ENCODE results near the gene PLA2G4B.

The PLA2G4B gene

DNA sequence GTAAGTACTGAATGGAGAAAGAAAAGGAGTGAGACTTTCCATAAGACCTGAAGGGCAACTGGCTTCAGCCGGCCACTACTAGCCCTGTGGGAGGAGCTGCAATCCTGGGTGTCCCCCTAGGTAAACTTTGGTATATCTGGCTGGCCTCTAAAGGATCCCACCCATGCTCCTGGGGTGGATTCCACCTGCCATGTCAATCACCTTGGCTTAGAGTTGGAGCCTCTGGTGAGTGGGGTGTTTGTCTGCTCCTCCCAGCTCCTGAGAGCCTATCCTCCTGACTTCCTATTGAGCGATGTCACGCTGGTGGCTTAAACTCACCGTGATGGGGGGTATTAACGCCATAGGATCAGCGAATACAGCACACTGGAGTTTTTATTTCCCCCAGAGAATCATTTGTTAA lies 52.6 kb downstream of the PLA2G4B start:
- no peak for FAIRE-seq

DNA sequence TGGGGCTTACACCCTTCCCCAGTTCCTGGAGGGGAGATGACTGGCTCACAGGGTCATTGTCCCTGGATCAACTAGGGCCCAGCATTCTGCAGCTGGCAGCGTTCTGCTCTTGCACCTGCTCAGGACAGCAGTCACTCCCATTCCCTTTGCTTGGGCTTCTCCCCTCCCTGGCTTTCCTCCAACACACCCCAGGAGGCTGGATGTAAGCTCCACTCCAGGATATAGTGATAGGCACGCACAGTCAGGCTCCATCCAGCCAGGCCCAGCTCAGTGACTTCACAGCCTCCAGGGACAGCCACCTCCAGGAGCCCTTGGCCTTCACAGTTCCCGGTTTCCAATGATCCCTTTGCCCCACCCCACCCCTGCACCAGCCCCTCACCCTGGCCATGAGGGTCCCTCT lies 53.3 kb downstream of the PLA2G4B start:
- FAIRE-seq, result no peak

DNA sequence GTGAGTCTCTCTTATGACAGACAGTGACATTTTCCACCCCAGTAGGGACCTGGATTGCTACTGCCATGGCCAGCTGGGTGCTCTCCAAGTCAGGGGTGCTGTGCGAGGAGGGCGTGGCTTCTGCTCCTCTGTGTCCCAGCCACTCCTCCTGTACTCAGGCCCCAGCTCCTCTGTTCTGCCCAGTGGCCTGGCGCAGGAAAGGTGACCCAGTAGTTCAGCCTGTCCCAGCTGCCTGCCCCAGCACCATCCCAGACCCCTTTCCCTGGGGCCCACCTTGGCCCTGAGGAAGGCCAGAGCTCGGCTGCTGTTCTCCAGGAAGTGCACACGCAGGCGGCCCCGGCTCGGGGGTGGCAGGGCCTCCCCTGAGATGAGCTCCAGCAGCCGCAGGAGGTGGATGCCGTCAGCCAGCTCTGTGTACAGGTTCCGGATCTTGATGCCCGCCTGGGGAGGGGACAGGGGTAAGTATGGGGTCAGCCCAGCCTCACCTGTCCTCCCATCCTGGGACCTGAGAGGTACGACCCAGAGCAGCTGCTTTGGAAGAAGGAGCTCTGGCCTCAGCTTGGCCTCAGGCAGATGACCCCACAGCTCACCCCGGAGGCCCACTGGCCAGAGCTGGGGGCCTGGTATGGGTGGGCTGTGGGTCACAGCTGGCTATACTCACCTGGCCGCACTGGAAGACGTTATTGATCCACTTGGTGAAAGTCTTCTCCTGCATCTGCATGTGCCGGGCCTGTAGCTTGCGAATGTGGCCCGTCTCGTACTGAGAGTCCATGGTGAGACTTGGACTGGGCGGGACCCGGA lies 54.2 kb downstream of the PLA2G4B start:
- no peak for FAIRE-seq

DNA sequence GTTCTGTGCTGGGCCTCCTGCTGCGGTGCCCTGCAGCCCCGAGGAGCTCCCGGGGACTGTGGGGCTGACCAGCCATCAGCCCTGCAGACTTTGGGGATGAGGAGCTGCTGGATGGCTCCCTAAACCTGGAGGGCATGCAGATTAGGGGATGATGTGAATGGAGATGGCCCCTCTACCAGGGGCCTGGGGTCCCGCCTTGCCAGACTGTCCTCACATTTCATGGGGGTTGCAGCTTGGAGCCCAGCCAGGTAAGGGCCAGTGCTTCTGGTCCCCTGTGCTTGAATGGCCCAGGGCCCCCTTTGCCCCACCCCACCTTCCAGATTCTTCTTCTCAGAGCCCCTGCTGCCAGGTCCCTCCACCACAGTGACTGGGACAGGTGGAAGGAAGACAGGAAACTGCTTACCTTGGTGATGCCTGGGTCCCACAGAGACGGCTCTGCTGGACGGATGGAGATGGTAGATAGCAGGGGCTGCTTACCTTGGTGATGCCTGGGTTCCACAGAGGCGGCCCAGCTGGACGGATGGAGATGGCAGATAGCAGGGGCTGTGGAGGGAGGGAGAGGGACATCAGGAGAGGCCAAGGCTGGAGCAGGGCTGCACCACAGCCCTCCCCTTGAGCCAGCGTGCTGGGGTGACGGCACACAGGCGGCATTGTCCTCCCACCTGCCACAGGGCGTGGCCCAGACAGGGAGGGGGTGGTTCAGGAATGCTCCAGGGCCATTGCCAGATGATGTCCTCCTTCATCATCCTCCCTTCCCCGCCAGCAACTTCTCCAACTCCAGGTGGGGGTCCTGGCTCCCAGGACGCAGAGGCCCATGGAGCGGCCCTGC lies 55.0 kb downstream of the PLA2G4B start, which contains the start of gene SPTBN5:
Gene SPTBN5, minus strand, starts transcription at position 632 of the 829 bp plus-strand sequence. Its CDS starts 556 bp downstream, at position 76.
- FAIRE-seq, result no peak

DNA sequence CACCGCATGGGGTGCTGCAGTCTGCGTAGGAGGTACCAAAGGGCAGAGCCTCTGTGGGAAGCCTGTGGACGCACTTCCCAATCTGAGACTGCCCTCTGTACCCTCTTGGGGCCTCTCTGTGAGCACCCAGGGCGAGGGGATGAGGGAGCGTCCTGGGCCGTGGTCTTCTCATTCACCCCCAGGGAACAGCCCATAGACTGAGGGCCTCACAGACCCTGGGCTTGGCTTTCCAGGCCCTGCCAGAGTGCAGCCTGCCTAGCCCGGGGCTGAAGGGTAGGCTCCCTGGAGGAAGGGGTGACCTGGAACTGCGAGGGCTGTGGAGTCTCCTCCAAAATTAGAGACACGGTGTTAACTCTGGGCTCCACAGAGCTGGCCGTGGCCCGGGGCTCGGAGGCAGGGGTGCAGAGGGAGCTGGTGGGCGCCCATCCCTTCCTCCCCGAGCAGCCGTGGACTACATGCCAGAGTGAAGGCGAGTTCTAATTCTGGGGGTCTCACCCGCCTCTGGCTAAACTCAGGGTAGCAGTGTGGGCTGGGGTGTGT lies 55.7 kb downstream of the PLA2G4B start:
- FAIRE-seq, result no peak

DNA sequence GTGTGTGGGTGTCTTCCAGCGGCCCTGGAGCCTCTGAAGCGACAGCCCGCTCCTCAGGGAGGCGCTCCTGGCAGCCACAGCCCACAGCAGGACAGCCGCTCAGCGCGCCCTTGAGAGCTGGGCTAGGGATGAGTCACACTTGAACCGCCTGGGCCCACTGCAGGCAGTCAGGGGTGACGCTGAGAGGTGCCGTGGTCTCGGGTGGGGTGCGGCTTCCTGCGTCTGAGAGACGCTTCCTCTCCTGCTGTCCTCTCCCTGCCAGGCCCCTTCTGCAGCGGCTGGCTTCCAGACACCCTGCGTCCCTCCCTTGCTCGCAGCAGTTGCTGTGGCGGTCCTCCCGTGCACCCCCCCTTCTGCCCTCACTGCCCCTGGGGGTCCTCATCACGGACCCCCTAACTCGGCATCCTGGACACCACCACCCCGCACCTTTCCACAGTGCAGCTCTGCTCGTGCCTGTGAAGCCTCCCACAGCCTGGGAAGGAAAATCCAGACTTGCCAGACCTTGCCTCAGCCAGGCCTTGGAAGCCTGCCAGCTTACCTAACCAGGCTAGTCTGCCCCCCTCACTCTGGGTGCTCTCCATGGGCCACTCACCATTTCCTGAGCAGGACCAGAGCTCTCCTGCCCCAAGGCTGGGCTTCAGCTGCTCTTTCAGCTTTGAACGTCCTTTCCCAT lies 56.3 kb downstream of the PLA2G4B start:
- FAIRE-seq, result no peak

DNA sequence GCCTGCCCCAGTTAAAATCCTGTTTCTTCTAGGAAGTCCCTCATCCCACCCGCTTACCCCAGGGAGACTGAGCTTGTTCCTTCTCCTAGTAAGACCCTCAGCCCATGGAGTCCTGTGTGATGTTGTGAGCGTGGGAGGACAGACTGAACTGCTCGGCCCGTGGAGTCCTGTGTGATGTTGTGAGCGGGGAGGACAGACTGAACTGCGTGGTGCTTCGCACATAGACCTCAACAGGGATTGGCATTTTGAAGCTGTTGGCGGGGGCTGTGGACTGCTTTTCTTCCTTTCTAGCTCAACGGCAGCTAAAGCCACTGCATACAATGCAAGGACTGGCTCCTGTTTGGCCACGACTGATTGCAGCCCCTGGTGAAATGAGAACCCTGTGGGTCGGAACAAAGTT lies 56.8 kb downstream of the PLA2G4B start:
- no peak for FAIRE-seq

DNA sequence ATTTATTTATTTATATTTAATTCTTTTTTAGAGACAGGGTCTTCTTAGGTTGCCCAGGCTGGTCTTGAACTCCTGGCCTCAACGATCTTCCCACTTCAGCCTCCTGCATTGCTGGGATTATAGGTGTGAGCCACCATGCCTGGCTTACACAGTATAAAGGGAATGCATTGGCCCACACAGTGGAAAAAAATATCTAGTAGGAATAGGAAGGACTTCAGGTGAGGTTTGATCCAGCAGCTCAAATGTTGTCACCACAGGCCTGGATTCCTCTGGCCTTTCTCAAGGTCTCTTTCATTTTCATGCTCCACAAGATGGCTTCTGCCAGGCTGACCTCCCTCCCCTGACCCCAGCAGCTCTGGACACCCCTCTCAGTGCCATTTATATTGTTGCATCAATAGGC lies 57.3 kb downstream of the PLA2G4B start:
- no peak for FAIRE-seq

DNA sequence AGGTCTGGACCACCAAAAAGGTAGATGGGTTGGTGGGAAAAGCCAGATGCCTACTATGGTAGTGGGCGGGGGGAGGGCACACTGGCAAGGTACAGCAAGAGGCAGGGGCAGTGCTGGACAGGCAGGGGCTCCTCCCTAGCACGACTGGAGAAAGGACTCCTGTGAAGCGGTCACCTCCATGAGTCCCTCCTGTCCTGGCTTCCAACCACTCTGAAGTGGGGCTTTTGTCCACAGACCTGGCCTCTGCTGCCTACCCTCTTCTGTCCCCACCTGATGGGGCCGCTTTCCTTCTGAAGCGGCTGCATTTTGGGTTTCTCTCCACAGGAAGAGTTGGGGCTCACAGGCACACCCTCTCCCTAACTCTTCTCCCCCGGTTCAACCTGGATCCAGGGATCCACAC lies 57.9 kb downstream of the PLA2G4B start:
- no peak for FAIRE-seq

DNA sequence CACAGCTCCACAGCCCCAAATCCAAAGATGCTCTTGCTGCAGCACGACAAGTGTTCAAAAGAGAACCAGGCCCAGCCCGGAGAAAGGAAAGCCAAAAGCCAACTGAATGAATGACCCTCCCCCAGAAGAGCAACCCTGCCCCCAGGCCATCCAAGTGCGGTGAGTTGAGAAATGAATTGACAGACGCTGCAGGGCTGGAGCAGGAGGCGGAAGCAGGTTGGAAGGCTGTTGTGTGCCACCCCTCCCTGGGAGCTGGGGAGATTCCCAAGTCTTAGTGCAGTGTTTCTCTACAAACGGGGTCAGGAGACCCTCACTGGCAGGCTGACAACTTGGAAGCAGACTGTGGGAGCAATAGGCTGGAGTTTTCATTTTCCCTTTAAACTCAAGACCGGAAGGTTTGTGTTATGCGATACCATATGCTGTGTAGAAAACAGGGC lies 58.7 kb downstream of the PLA2G4B start:
- no peak for FAIRE-seq

Measured in endometrium (tissue), 2 donors.